ENCODE results near the gene MYOZ3. TPM values are rescaled to one million over a fixed set of nuclear protein-coding genes. Genes with fewer than 3 reads are reported as not detected.

Gene MYOZ3
- polyA plus RNA-seq, 1 of the 3 experiments (the other 2 are of a cell fraction), result 0.26 TPM

DNA sequence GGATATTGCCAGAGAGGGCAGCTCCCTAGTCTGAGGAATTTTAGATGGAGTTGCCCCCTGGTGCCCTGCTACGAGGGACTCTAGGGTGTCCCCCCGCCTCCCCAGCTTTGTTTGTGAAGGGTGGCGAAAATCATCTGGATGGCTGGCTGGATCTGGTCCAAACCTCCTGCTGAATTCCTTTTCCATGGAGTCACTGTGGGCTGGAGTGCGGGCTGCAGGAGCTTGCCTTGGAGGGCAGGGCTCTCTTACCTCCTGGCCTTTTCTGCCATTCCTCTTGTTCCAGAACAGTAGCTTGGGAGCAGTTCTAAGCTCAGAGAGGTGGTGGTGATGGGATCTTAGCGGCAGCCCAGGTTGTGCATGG is 18.5 kb upstream of the MYOZ3 start (continued):
- TF ChIP-seq, protein P1, sequence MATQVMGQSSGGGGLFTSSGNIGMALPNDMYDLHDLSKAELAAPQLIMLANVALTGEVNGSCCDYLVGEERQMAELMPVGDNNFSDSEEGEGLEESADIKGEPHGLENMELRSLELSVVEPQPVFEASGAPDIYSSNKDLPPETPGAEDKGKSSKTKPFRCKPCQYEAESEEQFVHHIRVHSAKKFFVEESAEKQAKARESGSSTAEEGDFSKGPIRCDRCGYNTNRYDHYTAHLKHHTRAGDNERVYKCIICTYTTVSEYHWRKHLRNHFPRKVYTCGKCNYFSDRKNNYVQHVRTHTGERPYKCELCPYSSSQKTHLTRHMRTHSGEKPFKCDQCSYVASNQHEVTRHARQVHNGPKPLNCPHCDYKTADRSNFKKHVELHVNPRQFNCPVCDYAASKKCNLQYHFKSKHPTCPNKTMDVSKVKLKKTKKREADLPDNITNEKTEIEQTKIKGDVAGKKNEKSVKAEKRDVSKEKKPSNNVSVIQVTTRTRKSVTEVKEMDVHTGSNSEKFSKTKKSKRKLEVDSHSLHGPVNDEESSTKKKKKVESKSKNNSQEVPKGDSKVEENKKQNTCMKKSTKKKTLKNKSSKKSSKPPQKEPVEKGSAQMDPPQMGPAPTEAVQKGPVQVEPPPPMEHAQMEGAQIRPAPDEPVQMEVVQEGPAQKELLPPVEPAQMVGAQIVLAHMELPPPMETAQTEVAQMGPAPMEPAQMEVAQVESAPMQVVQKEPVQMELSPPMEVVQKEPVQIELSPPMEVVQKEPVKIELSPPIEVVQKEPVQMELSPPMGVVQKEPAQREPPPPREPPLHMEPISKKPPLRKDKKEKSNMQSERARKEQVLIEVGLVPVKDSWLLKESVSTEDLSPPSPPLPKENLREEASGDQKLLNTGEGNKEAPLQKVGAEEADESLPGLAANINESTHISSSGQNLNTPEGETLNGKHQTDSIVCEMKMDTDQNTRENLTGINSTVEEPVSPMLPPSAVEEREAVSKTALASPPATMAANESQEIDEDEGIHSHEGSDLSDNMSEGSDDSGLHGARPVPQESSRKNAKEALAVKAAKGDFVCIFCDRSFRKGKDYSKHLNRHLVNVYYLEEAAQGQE (IDR thresholded peaks at IDR 0.05; ENCODE audit: low read depth, low read length), result no peak
- no peak for TF ChIP-seq CHD2 (IDR thresholded peaks at IDR 0.05; ENCODE audit: low read length, partially characterized antibody)
- TF ChIP-seq, protein P2, sequence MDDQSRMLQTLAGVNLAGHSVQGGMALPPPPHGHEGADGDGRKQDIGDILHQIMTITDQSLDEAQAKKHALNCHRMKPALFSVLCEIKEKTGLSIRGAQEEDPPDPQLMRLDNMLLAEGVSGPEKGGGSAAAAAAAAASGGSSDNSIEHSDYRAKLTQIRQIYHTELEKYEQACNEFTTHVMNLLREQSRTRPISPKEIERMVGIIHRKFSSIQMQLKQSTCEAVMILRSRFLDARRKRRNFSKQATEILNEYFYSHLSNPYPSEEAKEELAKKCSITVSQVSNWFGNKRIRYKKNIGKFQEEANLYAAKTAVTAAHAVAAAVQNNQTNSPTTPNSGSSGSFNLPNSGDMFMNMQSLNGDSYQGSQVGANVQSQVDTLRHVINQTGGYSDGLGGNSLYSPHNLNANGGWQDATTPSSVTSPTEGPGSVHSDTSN (IDR thresholded peaks at IDR 0.05), result peak; percentile 65; the same call in 1 of the 2 replicates
- TF ChIP-seq, protein P3, sequence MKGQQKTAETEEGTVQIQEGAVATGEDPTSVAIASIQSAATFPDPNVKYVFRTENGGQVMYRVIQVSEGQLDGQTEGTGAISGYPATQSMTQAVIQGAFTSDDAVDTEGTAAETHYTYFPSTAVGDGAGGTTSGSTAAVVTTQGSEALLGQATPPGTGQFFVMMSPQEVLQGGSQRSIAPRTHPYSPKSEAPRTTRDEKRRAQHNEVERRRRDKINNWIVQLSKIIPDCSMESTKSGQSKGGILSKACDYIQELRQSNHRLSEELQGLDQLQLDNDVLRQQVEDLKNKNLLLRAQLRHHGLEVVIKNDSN (IDR thresholded peaks at IDR 0.05; ENCODE audit: borderline replicate concordance, low read depth), result peak; percentile 16; the same call in 1 of the 2 replicates

DNA sequence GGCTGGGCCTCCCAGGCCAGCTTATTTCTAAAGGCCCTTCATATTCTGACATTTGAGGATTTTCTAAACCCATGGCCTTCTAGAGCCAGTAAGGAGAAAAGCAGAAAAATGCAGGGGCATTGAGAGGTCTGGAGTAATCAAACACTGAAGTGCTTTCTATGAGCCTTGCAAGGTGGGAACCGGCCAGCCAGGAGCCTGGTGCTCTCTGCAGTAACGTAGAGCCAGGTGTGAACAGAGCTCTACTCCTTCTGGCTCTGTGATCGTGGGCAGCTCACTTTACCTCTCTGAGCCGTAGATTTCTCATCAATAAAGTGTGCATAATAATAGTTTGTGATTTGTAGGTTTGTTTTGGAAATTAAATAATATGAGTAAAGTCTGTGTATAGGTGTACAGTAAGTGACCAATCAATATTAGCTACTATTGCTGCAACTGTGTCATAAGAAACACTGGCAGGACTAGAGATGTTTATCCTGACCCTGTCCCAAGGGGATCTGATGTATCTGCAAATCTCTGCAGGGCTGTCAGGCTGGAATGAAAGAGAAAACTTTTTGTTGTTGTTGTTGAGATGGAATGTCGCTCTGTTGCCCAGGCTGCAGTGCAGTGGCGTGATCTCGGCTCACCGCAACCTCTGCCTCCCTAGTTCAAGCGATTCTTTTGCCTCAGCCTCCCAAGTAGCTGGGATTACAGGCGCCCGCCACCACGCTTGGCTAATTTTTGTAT is 17.9 kb upstream of the MYOZ3 start:
- H3K4me2 ChIP-seq, result peak overlapping the region; percentile 66
- CTCF ChIA-PET, result interaction anchor here (0.8 to 5.5 kb wide), 5 partner anchors 9 to 83 kb away, joined by 3 to 44 read pairs (median 7); no protein-coding TSS in a partner anchor
- H3K4me1 ChIP-seq (ENCODE audit: control insufficient read depth in 1 of 2, insufficient read depth in 2 of 2, low read depth in 1 of 2, low read length in 1 of 2), result peaks cover 61 to 72% of the 10 kb centered on the region in 2 experiments
- H4K20me1 ChIP-seq (ENCODE audit: insufficient read depth), result no peaks in the 10 kb centered on the region; the same call in 1 of the 2 replicates
- no peaks in the 10 kb centered on the region for H3K27me3 ChIP-seq (ENCODE audit: insufficient read depth)
- H3K27ac ChIP-seq (ENCODE audit: low read depth in 2 of 2, low read length in 1 of 2), result peak overlapping the region; percentile 92 to 94
- no peaks in the 10 kb centered on the region for H3K9me2 ChIP-seq
- H2AFZ ChIP-seq (ENCODE audit: low read depth), result no peak overlapping the region
- peak overlapping the region; percentile 32 for H3K9ac ChIP-seq
- no peaks in the 10 kb centered on the region for H3K9me3 ChIP-seq
- WGBS (ENCODE audit: low lambda C conversion rate), result 94% methylated on average over 9 of the region's 12 CpGs
- peak overlapping the region in 1 of 2 experiments; percentile 57; a peak in 1 of 4 replicates for H3K4me3 ChIP-seq (ENCODE audit: low read depth in 2 of 2, low read length in 1 of 2)
- DNase-seq, result no peak
- POLR2A ChIA-PET, result interaction anchor here (0.8 to 2.0 kb wide), 4 partner anchors 9 to 193 kb away, joined by 3 to 6 read pairs (median 3); no protein-coding TSS in a partner anchor
- H3K79me2 ChIP-seq (ENCODE audit: insufficient read depth), result peaks cover 49% of the 10 kb centered on the region
- H3F3A ChIP-seq (replicated peaks; ENCODE audit: insufficient read depth), result peaks cover 47% of the 10 kb centered on the region
- H3K36me3 ChIP-seq (replicated peaks in 1 of 2; ENCODE audit: control insufficient read depth in 1 of 2, insufficient read depth in 2 of 2, low read length in 1 of 2), result peaks cover 0 to 2% of the 10 kb centered on the region in 2 experiments
- TF ChIP-seq, protein P2 (IDR thresholded peaks at IDR 0.05), result no peak
- TF ChIP-seq EP300 (IDR thresholded peaks at IDR 0.05; ENCODE audit: borderline replicate concordance in 1 of 2, low read depth in 1 of 2, low read length in 1 of 2), result no peak
- TF ChIP-seq RFX5 (IDR thresholded peaks at IDR 0.05; ENCODE audit: low read length), result no peak
- no peak for TF ChIP-seq EZH2phosphoT487 (IDR thresholded peaks at IDR 0.05; ENCODE audit: borderline replicate concordance, low read depth)
- no peak for TF ChIP-seq GABPA (IDR thresholded peaks at IDR 0.05; ENCODE audit: low read depth)
- no peak for TF ChIP-seq GATA2 (CRISPR knock-in tag; IDR thresholded peaks at IDR 0.05)
- TF ChIP-seq YY1 (IDR thresholded peaks at IDR 0.05; ENCODE audit: low read depth), result no peak
- TF ChIP-seq, protein P4, sequence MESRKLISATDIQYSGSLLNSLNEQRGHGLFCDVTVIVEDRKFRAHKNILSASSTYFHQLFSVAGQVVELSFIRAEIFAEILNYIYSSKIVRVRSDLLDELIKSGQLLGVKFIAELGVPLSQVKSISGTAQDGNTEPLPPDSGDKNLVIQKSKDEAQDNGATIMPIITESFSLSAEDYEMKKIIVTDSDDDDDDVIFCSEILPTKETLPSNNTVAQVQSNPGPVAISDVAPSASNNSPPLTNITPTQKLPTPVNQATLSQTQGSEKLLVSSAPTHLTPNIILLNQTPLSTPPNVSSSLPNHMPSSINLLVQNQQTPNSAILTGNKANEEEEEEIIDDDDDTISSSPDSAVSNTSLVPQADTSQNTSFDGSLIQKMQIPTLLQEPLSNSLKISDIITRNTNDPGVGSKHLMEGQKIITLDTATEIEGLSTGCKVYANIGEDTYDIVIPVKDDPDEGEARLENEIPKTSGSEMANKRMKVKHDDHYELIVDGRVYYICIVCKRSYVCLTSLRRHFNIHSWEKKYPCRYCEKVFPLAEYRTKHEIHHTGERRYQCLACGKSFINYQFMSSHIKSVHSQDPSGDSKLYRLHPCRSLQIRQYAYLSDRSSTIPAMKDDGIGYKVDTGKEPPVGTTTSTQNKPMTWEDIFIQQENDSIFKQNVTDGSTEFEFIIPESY (IDR thresholded peaks at IDR 0.05; ENCODE audit: borderline replicate concordance, low read depth), result no peak
- TF ChIP-seq, protein P5, sequence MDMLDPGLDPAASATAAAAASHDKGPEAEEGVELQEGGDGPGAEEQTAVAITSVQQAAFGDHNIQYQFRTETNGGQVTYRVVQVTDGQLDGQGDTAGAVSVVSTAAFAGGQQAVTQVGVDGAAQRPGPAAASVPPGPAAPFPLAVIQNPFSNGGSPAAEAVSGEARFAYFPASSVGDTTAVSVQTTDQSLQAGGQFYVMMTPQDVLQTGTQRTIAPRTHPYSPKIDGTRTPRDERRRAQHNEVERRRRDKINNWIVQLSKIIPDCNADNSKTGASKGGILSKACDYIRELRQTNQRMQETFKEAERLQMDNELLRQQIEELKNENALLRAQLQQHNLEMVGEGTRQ (IDR thresholded peaks at IDR 0.05; ENCODE audit: borderline replicate concordance, low read depth, low read length), result no peak
- TF ChIP-seq TAF1 (IDR thresholded peaks at IDR 0.05; ENCODE audit: borderline replicate concordance, low read depth, low read length), result no peak
- TF ChIP-seq RAD21 (IDR thresholded peaks at IDR 0.05; ENCODE audit: low read length), result no peak
- no peak for TF ChIP-seq POLR2AphosphoS5 (IDR thresholded peaks at IDR 0.05; ENCODE audit: low read depth, low read length)
- TF ChIP-seq, protein P6, sequence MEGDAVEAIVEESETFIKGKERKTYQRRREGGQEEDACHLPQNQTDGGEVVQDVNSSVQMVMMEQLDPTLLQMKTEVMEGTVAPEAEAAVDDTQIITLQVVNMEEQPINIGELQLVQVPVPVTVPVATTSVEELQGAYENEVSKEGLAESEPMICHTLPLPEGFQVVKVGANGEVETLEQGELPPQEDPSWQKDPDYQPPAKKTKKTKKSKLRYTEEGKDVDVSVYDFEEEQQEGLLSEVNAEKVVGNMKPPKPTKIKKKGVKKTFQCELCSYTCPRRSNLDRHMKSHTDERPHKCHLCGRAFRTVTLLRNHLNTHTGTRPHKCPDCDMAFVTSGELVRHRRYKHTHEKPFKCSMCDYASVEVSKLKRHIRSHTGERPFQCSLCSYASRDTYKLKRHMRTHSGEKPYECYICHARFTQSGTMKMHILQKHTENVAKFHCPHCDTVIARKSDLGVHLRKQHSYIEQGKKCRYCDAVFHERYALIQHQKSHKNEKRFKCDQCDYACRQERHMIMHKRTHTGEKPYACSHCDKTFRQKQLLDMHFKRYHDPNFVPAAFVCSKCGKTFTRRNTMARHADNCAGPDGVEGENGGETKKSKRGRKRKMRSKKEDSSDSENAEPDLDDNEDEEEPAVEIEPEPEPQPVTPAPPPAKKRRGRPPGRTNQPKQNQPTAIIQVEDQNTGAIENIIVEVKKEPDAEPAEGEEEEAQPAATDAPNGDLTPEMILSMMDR (IDR thresholded peaks at IDR 0.05), result no peak
- TF ChIP-seq CHD2 (IDR thresholded peaks at IDR 0.05; ENCODE audit: low read length, partially characterized antibody), result no peak
